Left kidney (tissue), 2 donors: ENCODE measurements around the gene DACH2. TPM values are rescaled to one million over a fixed set of nuclear protein-coding genes. Genes with fewer than 3 reads are reported as not detected.

Experiments
- DNase-seq: peaks from one replicate; pipeline ENCODE4 v3.0.0-alpha.2; 2013
- polyA plus RNA-seq: library from polyadenylated mRNA; unstranded; fragments of 120-200 nt; gene quantifications from one replicate; pipeline ENCODE4 v1.2.1, GENCODE V29; 2013; ENCODE audit not compliant: insufficient read length

DACH2 gene
- polyA plus RNA-seq, 1 donor, result 30.7 TPM

DNA sequence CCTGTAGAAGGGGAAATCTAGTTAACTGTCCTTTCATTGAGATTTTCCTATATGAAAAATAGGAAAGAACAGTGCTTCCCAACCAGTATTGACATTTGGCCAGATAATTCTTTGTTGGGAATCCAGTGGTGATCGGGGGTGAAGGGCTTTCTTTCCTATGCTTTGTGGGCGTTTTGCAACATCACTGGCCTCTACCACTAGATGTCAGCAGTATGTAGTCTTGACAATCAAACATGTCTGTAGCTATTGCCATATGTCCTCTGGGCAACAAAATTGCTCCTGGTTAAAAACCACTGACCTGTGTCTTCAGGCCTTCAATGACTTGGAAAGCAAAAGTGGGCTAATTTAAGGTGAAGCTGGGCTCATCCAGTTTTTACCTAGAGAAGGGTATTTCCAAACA, 658.5 kb downstream of the DACH2 start:
- no peak for DNase-seq

DNA sequence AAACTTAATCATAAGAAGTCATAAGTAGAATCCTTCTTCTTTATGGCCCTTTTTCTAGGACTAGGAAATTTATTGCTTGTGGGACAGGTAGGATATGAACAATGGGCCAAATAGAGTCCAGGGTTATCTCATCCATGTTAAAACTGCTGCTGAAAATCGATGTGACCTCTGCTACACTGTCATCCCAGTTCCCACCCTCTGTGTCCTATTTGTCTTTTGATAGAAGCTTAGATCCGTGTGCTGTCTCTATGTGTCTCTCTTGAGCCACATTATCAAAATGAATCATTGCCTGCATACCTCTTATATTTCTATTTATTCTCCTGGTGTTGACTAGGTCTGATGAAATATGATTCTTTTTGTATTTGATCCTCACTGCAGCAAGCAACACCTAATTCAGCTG, 661.4 kb downstream of the DACH2 start:
- DNase-seq, result no peak

DNA sequence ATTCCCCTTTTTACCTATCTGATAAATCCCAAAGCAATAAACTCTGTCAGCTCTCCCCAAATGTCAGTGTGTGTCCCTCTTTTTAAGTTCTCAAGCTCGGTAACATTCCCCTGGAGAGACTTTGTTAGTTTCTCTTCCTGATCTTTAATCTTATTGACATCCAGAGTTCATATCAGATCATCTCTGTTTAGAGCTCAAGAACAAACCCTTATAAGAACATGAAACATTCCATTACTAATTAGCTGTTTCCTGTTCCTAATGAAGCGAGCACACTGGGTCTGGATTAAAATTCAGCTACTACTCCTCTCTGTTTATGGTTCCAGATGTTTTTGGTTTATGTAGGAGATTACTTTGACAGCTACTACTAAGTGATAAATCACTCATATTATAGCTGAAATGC, 681.5 kb downstream of the DACH2 start:
- no peak for DNase-seq

DNA sequence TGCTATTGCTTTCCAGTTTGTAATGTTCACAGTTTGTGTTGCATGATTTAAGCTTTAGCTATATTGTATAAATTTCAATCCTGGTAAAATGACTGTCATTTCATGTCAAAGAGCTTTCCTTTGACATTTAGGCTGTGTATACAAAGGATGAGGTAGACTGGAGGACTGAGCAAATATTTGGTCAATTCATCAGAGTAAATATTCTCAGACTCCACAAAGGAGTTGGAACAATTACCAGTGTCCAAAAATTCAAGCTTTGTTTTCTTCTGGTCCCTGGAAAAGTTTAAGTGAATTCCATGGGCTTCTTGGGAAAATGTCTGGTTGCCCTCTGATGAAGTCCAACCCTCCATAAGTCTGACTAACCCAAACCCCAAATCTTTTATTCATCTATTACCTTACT, 682.4 kb downstream of the DACH2 start:
- DNase-seq, result no peak

DNA sequence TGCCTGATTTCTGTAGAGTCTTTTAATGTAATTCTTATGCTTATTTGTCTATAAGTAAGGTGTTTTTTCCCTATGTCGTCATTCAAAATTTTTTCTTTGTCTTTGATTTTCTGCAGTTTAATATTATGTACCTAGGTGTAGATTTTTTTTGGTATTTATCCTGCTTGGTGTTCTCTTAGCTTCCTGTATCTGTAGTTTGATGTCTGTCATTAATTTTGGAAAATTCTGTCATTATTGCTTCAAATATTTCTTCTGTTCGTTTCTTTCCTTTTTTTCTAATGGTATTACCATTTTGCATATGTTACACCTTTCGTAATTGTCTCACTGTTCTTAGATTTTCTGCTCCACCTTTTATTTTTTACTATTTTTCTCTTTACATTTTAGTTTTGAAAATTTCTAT, 696.9 kb downstream of the DACH2 start:
- DNase-seq, result no peak

Other genes with a start within 250 kb of the DACH2 start
- 34.7 TPM for gene CHM, start 100.9 kb upstream of the DACH2 start, polyA plus RNA-seq